Bronchial epithelial cell (primary cell): ENCODE results near the gene MMD. TPM values are rescaled to one million over a fixed set of nuclear protein-coding genes. Genes with fewer than 3 reads are reported as not detected.
A peak's percentile ranks its signal among the peaks of the same experiment; 100 is the strongest.

Source experiments
- DNase-seq: peaks from one replicate; pipeline ENCODE4 v3.0.0-alpha.2; 2010; ENCODE audit warnings: low read depth
- FAIRE-seq: peaks from 2 replicates; lab custom pipeline; 2011; peaks lifted over from hg19 to GRCh38; lab: Jason Lieb, UNC
- H3K27me3 ChIP-seq: 2 replicates; pipeline ENCODE4 v1.5.1; 2011; ENCODE audit warnings: low read length; ENCODE audit not compliant: control insufficient read depth, insufficient read depth
- H3K36me3 ChIP-seq: 2 replicates; pipeline ENCODE4 v1.5.1; 2011; ENCODE audit warnings: low read length; ENCODE audit not compliant: control insufficient read depth, insufficient read depth
- H3K4me3 ChIP-seq: 2 replicates; pipeline ENCODE4 v1.5.1; 2011; ENCODE audit warnings: mild to moderate bottlenecking, low read depth, low read length, control low read depth
- total RNA-seq: library from RNA; depleted of rRNA; stranded (reverse); fragments of >200 nt; gene quantifications from 2 replicates; pipeline ENCODE4 v1.2.1, GENCODE V29; 2014
- TF ChIP-seq, protein P1 (sequence below): IDR thresholded peaks from 2 replicates; pipeline ENCODE4 v1.5.1; 2011; ENCODE audit warnings: mild to moderate bottlenecking, moderate library complexity, low read length, control low read depth, inconsistent platforms; ENCODE audit not compliant: insufficient read depth, severe bottlenecking

Gene MMD
- total RNA-seq, 1 donor from 2014 or later: 6.3 TPM

DNA sequence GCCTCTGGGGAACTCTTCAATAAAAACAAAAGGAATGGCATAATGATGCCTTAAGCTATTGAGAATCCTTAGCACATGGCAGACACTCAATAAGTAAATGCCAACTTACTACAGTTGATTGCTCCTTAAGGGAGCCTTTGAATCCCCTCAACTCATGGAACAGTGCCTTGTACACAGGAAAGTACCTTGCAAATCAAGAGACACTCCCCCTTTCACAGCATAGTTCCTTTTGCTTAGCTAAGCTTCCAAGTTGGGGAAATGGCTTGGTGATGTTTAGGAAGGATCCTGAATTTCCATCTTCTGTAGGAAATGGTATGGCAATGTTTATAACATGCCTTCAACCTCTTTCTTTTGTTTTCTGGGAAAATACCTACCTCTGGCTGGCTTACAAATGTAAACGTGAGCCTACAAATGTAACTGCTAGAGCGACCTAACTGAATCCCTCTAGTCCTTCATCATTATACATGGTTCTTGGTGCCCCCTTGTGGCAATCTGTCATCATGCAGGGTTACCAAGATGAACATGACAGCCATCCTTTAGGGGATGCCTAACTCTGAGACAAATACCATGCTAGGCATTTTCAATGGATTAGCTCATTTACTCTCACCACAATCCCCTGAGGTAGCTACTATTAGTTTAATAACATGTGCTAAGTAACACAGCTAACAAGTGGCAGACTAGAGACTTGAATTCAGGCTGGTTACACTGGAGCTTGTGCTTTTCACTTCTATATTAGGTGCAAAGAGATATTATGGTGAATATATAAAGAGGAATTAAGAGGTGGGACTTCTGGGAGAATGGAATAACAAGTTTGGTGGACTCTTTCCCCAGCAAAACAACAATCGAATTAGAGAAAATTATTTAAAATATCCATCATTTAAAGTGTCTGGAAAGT is 65.0 kb downstream of the MMD start:
- Histone ChIP-seq H3K36me3 (no peaks in the 10 kb centered on the region), H3K27me3 (no peaks in the 10 kb centered on the region), H3K4me3 (no peak overlapping the region)
- peak; percentile 72 for DNase-seq
- no peak for FAIRE-seq
- TF ChIP-seq, protein P1, sequence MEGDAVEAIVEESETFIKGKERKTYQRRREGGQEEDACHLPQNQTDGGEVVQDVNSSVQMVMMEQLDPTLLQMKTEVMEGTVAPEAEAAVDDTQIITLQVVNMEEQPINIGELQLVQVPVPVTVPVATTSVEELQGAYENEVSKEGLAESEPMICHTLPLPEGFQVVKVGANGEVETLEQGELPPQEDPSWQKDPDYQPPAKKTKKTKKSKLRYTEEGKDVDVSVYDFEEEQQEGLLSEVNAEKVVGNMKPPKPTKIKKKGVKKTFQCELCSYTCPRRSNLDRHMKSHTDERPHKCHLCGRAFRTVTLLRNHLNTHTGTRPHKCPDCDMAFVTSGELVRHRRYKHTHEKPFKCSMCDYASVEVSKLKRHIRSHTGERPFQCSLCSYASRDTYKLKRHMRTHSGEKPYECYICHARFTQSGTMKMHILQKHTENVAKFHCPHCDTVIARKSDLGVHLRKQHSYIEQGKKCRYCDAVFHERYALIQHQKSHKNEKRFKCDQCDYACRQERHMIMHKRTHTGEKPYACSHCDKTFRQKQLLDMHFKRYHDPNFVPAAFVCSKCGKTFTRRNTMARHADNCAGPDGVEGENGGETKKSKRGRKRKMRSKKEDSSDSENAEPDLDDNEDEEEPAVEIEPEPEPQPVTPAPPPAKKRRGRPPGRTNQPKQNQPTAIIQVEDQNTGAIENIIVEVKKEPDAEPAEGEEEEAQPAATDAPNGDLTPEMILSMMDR: peak; percentile 76

DNA sequence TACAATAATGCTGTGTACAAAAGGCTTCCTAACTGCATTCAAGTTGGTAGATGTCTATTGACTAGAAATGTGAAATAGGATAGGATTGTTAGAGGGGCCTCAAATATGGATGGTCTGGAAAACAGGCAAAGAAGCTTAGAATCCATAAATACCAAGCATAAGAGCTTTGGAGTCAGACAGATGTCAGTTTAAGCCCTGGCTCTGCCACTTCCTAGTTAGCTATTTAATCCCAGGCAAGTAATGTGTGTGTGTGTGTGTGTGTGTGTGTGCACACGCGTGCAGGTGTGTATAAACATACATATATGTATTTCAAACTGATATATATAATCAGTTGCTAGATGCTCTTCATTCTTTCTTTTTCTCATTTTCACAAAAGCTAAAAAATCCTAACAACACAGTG is 66.7 kb downstream of the MMD start:
- FAIRE-seq (no peak), DNase-seq (no peak)
- no peak overlapping the region for H3K4me3 ChIP-seq
- TF ChIP-seq, protein P1: no peak
- no peaks in the 10 kb centered on the region for H3K36me3 ChIP-seq
- no peaks in the 10 kb centered on the region for H3K27me3 ChIP-seq

DNA sequence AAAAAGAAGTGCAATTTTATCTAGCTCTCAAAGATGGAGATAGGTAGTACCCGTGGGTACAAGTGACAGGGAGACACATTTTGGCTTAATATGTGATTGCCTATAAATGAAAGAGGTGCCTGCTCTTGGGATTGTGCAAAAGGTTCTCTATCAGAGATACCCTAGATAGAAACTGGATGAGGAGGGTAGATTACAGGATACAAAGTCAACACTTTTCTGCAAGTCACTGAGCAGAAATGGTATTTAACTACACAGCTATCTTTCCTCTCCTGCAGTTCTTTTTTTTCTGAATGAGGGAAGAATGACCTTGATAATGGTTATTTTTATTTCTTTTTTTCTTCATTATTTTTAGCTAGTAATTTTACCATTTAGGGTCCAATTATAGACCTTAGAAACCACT is 67.6 kb downstream of the MMD start:
- Histone ChIP-seq H3K4me3 (no peak overlapping the region), H3K36me3 (no peaks in the 10 kb centered on the region), H3K27me3 (no peaks in the 10 kb centered on the region)
- FAIRE-seq (no peak), DNase-seq (no peak)
- TF ChIP-seq, protein P1: no peak

DNA sequence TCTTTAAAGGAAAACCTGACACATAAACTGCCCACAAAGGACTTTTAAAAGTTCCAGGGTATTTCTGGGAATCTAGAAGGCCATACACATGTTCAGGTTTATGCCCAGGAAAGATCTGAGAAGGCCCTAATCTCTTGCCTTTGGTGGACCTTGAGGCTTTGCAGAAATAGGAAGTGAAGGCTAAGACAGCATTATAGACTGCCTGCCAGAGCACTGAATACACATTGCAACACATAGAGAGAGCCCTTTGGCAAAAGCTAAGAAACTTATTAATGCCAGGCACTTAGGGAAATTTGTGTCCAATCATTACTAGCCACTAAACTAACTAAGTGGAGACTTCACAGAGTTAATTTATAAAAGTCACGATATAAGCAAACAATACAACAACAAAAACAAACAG is 70.4 kb downstream of the MMD start:
- FAIRE-seq (no peak), DNase-seq (no peak)
- TF ChIP-seq, protein P1: no peak
- no peak overlapping the region for H3K4me3 ChIP-seq
- no peaks in the 10 kb centered on the region for H3K27me3 ChIP-seq
- no peaks in the 10 kb centered on the region for H3K36me3 ChIP-seq

DNA sequence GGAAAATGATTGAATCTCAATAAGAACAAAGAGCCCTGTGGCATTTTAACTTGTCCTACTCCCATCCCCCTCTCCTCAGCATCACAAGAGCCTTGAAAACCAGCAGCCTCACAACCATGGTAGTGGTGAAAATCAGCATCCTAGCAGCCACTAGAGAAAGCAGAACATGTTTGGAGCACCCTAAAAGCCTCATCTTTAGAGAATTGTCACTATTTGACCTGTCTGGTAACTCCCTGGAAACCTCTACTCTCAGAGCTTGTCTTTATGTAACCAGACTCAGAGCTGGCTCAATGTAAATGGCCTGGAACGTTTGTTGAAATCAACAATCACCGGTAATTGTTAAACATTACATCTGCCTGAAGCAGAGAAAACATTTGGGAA is 70.8 kb downstream of the MMD start:
- FAIRE-seq (no peak), DNase-seq (no peak)
- Histone ChIP-seq H3K4me3 (no peak overlapping the region), H3K27me3 (no peaks in the 10 kb centered on the region), H3K36me3 (no peaks in the 10 kb centered on the region)
- TF ChIP-seq, protein P1: no peak
